GM12874 (cell line): ENCODE measurements around the gene SLC39A11.

ENCODE experiments used
- TF ChIP-seq, protein P1 (sequence below): IDR thresholded peaks from 2 replicates; pipeline ENCODE4 v1.5.1; 2011; ENCODE audit warnings: low read depth, mild to moderate bottlenecking, control low read depth, low read length, moderate library complexity; ENCODE audit not compliant: insufficient read depth

Gene SLC39A11

DNA sequence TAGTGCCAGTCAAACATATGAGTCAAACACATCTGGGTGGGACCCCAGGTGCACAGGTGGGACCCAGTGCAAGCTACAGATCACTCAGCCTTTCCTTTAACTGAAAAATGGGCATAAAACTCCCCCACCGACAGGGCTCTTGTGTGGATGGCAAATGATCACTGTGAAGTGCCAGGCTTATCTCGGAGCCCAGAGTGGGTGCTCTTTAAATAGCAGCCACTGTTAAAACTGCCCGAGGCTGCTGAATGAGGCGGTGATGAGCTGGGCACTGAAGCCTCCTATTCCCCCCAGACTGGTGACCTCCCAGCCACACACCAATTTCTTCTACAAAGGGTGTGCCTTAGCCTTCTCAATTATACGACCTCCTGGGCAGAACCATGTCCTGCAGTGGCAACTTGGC, 433.8 kb downstream of the SLC39A11 start:
- TF ChIP-seq, protein P1, sequence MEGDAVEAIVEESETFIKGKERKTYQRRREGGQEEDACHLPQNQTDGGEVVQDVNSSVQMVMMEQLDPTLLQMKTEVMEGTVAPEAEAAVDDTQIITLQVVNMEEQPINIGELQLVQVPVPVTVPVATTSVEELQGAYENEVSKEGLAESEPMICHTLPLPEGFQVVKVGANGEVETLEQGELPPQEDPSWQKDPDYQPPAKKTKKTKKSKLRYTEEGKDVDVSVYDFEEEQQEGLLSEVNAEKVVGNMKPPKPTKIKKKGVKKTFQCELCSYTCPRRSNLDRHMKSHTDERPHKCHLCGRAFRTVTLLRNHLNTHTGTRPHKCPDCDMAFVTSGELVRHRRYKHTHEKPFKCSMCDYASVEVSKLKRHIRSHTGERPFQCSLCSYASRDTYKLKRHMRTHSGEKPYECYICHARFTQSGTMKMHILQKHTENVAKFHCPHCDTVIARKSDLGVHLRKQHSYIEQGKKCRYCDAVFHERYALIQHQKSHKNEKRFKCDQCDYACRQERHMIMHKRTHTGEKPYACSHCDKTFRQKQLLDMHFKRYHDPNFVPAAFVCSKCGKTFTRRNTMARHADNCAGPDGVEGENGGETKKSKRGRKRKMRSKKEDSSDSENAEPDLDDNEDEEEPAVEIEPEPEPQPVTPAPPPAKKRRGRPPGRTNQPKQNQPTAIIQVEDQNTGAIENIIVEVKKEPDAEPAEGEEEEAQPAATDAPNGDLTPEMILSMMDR = no peak

DNA sequence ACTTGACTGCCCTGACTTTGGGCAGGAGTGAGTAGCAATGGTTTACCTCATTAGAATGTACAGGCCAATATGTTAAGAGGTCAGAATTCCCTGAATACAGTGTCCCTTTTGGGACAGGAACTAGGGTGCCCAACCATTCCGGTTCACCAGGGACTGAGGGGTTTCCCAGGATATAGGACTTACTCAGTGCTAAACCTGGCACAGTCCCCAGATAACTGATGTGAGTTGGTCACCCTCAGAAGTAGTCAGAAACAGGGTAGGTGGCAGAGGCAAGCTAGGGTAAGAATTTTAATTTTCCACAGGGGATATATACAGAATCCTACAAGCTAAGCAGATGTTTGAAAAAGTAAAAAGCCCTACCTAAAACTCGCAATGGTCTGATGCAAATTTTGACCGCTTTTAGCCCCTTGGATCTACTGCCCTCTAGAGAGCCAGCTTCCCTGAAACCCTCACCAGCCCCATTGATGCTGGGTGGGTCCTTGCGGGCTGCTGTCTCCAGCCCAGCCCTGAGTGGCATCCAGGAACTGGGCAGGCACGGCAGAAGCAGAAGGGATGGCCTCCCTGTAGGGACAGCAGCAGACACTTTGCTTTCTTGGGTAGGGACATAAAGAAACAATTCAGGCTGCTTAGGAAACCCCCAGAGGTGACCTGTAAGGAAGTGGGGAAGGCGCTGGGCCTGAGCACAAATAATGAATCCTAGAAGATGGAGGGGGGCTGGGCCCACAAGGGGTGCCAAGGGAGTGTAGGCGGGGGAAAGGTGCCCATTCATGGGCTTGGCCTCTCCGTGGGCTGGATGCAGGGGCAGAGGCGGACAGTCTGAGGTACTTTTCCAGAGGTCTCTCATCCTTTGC, 434.8 kb downstream of the SLC39A11 start:
- TF ChIP-seq, protein P1 = no peak

DNA sequence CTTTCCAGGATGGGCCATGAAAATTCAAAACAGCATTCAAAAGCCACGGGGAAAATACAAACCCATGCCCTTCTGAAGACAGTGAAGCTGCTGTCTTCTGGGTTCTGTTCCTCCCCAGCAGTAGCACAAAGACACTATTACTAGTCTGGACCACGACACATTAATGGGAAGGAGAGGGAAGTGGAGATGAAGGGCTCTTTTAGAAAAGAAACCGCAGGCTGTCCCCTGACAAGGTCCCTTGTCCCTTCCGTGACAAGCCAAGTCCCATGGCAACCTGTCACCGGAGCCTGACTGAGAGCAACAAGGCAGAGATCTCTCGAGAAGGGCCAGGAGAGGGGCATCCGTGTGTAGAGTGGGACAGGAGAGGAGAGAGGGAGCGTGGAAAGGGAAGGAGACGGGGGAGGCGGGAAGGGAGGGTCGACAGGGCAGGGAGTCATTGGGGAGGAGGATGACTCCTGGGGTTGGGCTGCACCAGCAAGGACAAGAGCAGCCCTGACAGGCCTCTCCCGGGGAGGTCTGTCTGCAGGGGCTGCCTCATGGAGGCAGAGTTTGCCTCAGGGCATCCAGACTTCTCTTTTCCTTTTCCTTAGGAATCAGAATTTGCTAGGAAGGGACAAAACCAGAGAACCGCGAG, 436.2 kb downstream of the SLC39A11 start:
- TF ChIP-seq, protein P1 = no peak

DNA sequence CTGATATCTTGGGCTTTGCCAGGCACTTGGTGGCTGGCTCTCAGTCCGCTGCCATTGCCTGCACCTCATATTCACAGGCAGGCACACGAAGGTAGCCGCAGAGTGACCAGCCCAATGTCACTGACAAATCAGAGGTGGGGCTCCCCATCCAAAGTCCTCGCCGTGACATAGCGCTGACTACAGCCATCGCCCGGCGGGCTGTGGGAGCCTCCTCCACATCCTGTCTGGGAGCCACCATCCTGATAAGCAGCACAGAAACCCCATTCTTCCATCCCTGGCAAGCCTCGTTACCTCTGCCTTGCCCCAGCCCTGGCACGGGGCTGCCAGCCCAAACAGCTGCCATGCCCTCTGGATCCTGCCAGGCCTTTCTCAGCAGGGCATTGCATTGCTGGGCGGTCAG, 437.8 kb downstream of the SLC39A11 start:
- TF ChIP-seq, protein P1 = no peak

DNA sequence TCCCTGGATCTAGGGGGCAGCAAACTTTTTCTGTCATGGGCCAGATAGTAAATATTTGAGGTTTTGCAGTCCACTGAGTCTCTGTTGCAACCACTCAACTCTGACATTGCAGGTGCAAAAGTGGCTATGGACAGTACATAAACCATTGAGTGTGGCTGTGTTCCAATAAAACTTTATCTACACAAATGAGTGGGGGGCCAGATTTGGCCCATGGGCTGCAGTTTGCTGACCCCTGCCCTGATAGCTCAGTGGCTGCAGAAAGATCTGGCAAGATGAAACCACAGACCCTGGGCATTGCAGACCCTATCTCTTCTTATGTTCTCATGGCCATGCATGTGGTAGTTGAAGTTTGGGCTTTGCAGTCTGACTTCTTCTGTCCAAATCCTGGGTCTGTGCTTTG, 440.5 kb downstream of the SLC39A11 start:
- TF ChIP-seq, protein P1 = no peak

DNA sequence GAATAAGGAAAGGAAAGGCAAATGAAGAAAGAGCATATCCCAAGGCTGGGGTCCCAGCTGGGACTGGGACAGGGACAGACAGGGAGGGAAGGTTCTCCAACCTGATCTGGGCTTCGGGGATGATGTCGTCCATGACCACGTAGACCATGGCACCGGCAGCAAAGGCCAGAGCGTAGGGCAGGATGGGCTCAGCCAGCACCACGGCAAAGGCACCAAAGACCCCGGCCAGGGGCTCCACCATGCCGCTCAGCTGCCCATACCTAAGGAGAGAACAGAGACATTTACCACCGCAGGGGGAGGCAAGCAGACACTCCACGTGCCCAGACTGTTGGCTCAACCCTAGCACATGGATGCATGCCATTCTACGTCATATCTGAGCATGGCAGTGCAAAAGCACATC, 443.8 kb downstream of the SLC39A11 start:
- TF ChIP-seq, protein P1 = no peak

DNA sequence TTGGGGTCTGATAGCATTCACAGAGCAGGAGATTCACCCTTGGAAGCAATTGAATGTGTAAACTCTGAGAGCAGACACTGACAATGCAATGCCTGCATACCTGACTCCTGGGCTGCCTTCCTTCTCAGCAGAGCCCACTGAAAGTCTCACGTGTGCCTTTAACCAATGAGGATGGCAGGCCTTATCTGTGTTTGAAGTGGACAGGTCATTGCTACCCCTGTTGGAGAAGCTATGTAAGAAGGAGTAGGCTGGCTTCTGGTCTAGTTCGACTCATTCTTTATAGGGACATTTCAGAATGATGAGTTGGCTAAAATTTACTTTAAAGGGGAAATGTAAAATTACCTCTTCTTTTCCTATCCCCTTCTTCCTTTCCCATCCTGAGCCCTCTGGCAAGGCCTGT, 446.3 kb downstream of the SLC39A11 start:
- TF ChIP-seq, protein P1 = no peak
